Measurements from ENCODE around the gene SHISA9. TPM values are rescaled to one million over a fixed set of nuclear protein-coding genes. Genes with fewer than 3 reads are reported as not detected.

SHISA9 gene
- total RNA-seq, 1 donor from 2014 or later: 0.99 TPM

Other genes starting within 250 kb of the SHISA9 start
- 15.1 TPM for gene CPPED1, start 97.7 kb upstream of the SHISA9 start, total RNA-seq

All from left ventricle myocardium superior (tissue), 1 donor.